Measurements from ENCODE around the gene CCDC110.

Gene CCDC110

GRCh38 chr4:185472103-185472542 is 590 bp upstream of the CCDC110 start:
- no peak for DNase-seq

- peak in 4 of 5 experiments; percentile 18 to 46 (median 40) for DNase-seq
These were observed 885 bp downstream of the CCDC110 start for GRCh38 chr4:185470501-185471195.

GRCh38 chr4:185469580-185470154 is 1.9 kb downstream of the CCDC110 start:
- DNase-seq = no peak

- DNase-seq = no peak
These were observed 2.5 kb downstream of the CCDC110 start for GRCh38 chr4:185468999-185469398.

GRCh38 chr4:185467991-185468390 is 3.5 kb downstream of the CCDC110 start:
- no peak for DNase-seq

- DNase-seq = no peak
These were observed 4.4 kb downstream of the CCDC110 start for GRCh38 chr4:185467101-185467500.

- no peak for DNase-seq
These were observed 5.8 kb downstream of the CCDC110 start for GRCh38 chr4:185465707-185466106.

- DNase-seq = no peak
These were observed 6.6 kb downstream of the CCDC110 start for GRCh38 chr4:185464887-185465286.

- no peak for DNase-seq
These were observed 7.3 kb downstream of the CCDC110 start for GRCh38 chr4:185464183-185464582.

GRCh38 chr4:185463541-185463940 is 8.0 kb downstream of the CCDC110 start:
- DNase-seq = no peak

GRCh38 chr4:185461565-185461964 is 10.0 kb downstream of the CCDC110 start:
- DNase-seq = no peak

GRCh38 chr4:185457136-185457535 is 14.4 kb downstream of the CCDC110 start:
- DNase-seq = no peak

GRCh38 chr4:185456131-185456530 is 15.4 kb downstream of the CCDC110 start:
- DNase-seq = no peak

- DNase-seq = no peak
These were observed 26.3 kb downstream of the CCDC110 start for GRCh38 chr4:185445209-185445608.

GRCh38 chr4:185441479-185441878 is 30.1 kb downstream of the CCDC110 start:
- no peak for DNase-seq

GRCh38 chr4:185437809-185438208 is 33.7 kb downstream of the CCDC110 start:
- peak in 1 of 5 experiments; percentile 20 for DNase-seq

GRCh38 chr4:185435466-185435865 is 36.1 kb downstream of the CCDC110 start:
- no peak for DNase-seq

GRCh38 chr4:185429660-185430059 is 41.9 kb downstream of the CCDC110 start:
- DNase-seq = no peak

- no peak for DNase-seq
These were observed 44.4 kb downstream of the CCDC110 start for GRCh38 chr4:185426960-185427688.

- DNase-seq = peak; percentile 72 to 92 (median 84)
These were observed 45.7 kb downstream of the CCDC110 start, which contains the start of gene UFSP2 for GRCh38 chr4:185425647-185426352. Gene UFSP2, minus strand, starts transcription at chr4:185425964. Its CDS starts 96 bp downstream, at chr4:185425868.

GRCh38 chr4:185424905-185425646 is 46.5 kb downstream of the CCDC110 start:
- DNase-seq = no peak

Data from T-helper 2 cell (primary cell).